H1 (cell line): ENCODE data around the gene NFIA. TPM values are rescaled to one million over a fixed set of nuclear protein-coding genes. Genes with fewer than 3 reads are reported as not detected.

Experiments used
- BRCA1 ChIP-seq: IDR thresholded peaks from 2 replicates; pipeline ENCODE4 v1.6.1; 2012; ENCODE audit warnings: low read depth, low read length, improper control_type of control experiment
- HDAC2 ChIP-seq, 2 experiments: fragments of 300-600 bp in 1 of 2; sonication (generic) in 1 of 2; IDR thresholded peaks; 2 replicates each; pipeline ENCODE4 v1.6.1; 2011 to 2012; ENCODE audit warnings: low read depth in 2 of 2, low read length in 2 of 2, mild to moderate bottlenecking in 2 of 2, moderate library complexity in 2 of 2, borderline replicate concordance in 1 of 2, inconsistent platforms in 1 of 2
- KDM1A ChIP-seq: fragments of 200-600, 300-600 bp; sonication (generic); IDR thresholded peaks from 2 replicates; pipeline ENCODE4 v1.7.1; 2016; ENCODE audit warnings: mild to moderate bottlenecking, low read length, borderline replicate concordance
- RNF2 ChIP-seq: fragments of 200-900, 300-1000 bp; sonication (generic); IDR thresholded peaks from 2 replicates; pipeline ENCODE4 v1.7.1; 2016; ENCODE audit warnings: borderline replicate concordance, low read depth, mild to moderate bottlenecking, antibody characterized with exemption, low read length; ENCODE audit not compliant: poor library complexity, severe bottlenecking; ENCODE audit errors: missing control alignments
- RXRA ChIP-seq: IDR thresholded peaks from 2 replicates; pipeline ENCODE4 v1.6.1; 2011; ENCODE audit warnings: low read depth, mild to moderate bottlenecking, low read length, moderate library complexity; ENCODE audit not compliant: insufficient read depth
- polyA plus RNA-seq, 7 experiments: library from polyadenylated mRNA; depleted of rRNA in 3 of 7; stranded (reverse) in 5 of 7; unstranded in 2 of 7; fragments of >200 nt in 5 of 7; fragments of 200-250 nt in 2 of 7; gene quantifications; 1 replicate in 5 of 7; 2 replicates in 1 of 7; 4 replicates in 1 of 7; pipeline versions ENCODE4 v1.2.1 to v1.2.3, GENCODE V29; 2011 to 2013; ENCODE audit warnings: missing spikeins in 2 of 7, mixed read lengths in 2 of 7
- total RNA-seq: library from RNA; stranded (reverse); fragmentation: NEBNext Ultra II Directional; extraction: Animal tissue kit (Norgen Biotek cat#: 25700); gene quantifications from 2 replicates; pipeline ENCODE4 v1.2.1, GENCODE V29; 2021
- TF ChIP-seq, protein P1 (sequence below): fragments of 300-600 bp; sonication (generic); IDR thresholded peaks from 2 replicates; pipeline ENCODE4 v1.7.1; 2012; ENCODE audit warnings: low read length, moderate library complexity, mild to moderate bottlenecking, inconsistent platforms; ENCODE audit not compliant: insufficient replicate concordance

NFIA gene
- total and polyA plus RNA-seq, 2 of the 8 experiments (the other 6 are each of a cell fraction or from before 2014, with no cell fraction given): 1.8 to 2.3 TPM

- TF ChIP-seq, protein P1, sequence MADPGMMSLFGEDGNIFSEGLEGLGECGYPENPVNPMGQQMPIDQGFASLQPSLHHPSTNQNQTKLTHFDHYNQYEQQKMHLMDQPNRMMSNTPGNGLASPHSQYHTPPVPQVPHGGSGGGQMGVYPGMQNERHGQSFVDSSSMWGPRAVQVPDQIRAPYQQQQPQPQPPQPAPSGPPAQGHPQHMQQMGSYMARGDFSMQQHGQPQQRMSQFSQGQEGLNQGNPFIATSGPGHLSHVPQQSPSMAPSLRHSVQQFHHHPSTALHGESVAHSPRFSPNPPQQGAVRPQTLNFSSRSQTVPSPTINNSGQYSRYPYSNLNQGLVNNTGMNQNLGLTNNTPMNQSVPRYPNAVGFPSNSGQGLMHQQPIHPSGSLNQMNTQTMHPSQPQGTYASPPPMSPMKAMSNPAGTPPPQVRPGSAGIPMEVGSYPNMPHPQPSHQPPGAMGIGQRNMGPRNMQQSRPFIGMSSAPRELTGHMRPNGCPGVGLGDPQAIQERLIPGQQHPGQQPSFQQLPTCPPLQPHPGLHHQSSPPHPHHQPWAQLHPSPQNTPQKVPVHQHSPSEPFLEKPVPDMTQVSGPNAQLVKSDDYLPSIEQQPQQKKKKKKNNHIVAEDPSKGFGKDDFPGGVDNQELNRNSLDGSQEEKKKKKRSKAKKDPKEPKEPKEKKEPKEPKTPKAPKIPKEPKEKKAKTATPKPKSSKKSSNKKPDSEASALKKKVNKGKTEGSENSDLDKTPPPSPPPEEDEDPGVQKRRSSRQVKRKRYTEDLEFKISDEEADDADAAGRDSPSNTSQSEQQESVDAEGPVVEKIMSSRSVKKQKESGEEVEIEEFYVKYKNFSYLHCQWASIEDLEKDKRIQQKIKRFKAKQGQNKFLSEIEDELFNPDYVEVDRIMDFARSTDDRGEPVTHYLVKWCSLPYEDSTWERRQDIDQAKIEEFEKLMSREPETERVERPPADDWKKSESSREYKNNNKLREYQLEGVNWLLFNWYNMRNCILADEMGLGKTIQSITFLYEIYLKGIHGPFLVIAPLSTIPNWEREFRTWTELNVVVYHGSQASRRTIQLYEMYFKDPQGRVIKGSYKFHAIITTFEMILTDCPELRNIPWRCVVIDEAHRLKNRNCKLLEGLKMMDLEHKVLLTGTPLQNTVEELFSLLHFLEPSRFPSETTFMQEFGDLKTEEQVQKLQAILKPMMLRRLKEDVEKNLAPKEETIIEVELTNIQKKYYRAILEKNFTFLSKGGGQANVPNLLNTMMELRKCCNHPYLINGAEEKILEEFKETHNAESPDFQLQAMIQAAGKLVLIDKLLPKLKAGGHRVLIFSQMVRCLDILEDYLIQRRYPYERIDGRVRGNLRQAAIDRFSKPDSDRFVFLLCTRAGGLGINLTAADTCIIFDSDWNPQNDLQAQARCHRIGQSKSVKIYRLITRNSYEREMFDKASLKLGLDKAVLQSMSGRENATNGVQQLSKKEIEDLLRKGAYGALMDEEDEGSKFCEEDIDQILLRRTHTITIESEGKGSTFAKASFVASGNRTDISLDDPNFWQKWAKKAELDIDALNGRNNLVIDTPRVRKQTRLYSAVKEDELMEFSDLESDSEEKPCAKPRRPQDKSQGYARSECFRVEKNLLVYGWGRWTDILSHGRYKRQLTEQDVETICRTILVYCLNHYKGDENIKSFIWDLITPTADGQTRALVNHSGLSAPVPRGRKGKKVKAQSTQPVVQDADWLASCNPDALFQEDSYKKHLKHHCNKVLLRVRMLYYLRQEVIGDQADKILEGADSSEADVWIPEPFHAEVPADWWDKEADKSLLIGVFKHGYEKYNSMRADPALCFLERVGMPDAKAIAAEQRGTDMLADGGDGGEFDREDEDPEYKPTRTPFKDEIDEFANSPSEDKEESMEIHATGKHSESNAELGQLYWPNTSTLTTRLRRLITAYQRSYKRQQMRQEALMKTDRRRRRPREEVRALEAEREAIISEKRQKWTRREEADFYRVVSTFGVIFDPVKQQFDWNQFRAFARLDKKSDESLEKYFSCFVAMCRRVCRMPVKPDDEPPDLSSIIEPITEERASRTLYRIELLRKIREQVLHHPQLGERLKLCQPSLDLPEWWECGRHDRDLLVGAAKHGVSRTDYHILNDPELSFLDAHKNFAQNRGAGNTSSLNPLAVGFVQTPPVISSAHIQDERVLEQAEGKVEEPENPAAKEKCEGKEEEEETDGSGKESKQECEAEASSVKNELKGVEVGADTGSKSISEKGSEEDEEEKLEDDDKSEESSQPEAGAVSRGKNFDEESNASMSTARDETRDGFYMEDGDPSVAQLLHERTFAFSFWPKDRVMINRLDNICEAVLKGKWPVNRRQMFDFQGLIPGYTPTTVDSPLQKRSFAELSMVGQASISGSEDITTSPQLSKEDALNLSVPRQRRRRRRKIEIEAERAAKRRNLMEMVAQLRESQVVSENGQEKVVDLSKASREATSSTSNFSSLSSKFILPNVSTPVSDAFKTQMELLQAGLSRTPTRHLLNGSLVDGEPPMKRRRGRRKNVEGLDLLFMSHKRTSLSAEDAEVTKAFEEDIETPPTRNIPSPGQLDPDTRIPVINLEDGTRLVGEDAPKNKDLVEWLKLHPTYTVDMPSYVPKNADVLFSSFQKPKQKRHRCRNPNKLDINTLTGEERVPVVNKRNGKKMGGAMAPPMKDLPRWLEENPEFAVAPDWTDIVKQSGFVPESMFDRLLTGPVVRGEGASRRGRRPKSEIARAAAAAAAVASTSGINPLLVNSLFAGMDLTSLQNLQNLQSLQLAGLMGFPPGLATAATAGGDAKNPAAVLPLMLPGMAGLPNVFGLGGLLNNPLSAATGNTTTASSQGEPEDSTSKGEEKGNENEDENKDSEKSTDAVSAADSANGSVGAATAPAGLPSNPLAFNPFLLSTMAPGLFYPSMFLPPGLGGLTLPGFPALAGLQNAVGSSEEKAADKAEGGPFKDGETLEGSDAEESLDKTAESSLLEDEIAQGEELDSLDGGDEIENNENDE: no peak
- no peak for TF ChIP-seq HDAC2 (IDR thresholded peaks at IDR 0.05; ENCODE audit: borderline replicate concordance in 1 of 2, low read depth in 2 of 2, low read length in 2 of 2)
- no peak for TF ChIP-seq RXRA
- TF ChIP-seq BRCA1: no peak
- no peak for TF ChIP-seq RNF2
- no peak for TF ChIP-seq KDM1A
Measured at GRCh38 chr1:61233121-61233660, 150.8 kb downstream of the NFIA start (continued).
